Vagina (tissue), 2 donors: ENCODE measurements around the gene CYP3A5. TPM values are rescaled to one million over a fixed set of nuclear protein-coding genes. Genes with fewer than 3 reads are reported as not detected.

ENCODE experiments used
- DNase-seq, 2 donors: peaks; one replicate each; pipeline ENCODE4 v3.0.0-alpha.2; 2017; ENCODE audit errors: extremely low spot score in 2 of 2
- H3K27ac ChIP-seq: fragments of 200-600 bp; sonication (generic); one replicate; pipeline ENCODE4 v1.5.1; 2019
- H3K27me3 ChIP-seq: fragments of 200-600 bp; sonication (generic); one replicate; pipeline ENCODE4 v1.5.1; 2019
- H3K36me3 ChIP-seq, 2 donors: fragments of 200-600 bp; sonication (generic); one replicate each; pipeline ENCODE4 v1.5.1; 2017 to 2019
- H3K4me1 ChIP-seq: fragments of 200-600 bp; sonication (generic); one replicate; pipeline ENCODE4 v1.5.1; 2019
- H3K4me3 ChIP-seq, 2 donors: fragments of 200-600 bp; sonication (generic); 1 replicate in 1 of 2; 2 replicates in 1 of 2; pipeline ENCODE4 v1.5.1; 2016 to 2019
- H3K9me3 ChIP-seq: fragments of 200-600 bp; sonication (generic); one replicate; pipeline ENCODE4 v1.5.1; 2019
- CTCF ChIP-seq, 3 experiments: fragments of 450-650 bp in 2 of 3; fragments of 200-600 bp in 1 of 3; sonication (generic) in 1 of 3; IDR thresholded peaks; one replicate each; pipeline ENCODE4 v1.5.1; 2017 to 2019; ENCODE audit warnings: antibody characterized with exemption in 3 of 3, mild to moderate bottlenecking in 2 of 3, moderate library complexity in 2 of 3
- POLR2A ChIP-seq, 2 donors: fragments of 450-650 bp; IDR thresholded peaks; one replicate each; pipeline ENCODE4 v1.6.1; 2017; ENCODE audit warnings: antibody characterized with exemption in 2 of 2, mild to moderate bottlenecking in 2 of 2, moderate library complexity in 2 of 2
- POLR2AphosphoS5 ChIP-seq, 2 donors: sonication (generic); formaldehyde crosslinking; IDR thresholded peaks; one replicate each; pipeline ENCODE4 v1.9.0; 2017; ENCODE audit warnings: antibody characterized with exemption in 2 of 2, mild to moderate bottlenecking in 2 of 2, low read depth in 1 of 2; ENCODE audit not compliant: insufficient read depth in 1 of 2
- intact Hi-C: fragments of 100-400 bp; cut with DNase I; formaldehyde crosslinking; loops from one replicate; pipeline ENCODE4 v1.15.1; 2023
- total RNA-seq: library from RNA; depleted of rRNA; stranded (reverse); fragments of >200 nt; gene quantifications from one replicate; pipeline ENCODE4 v1.2.3, GENCODE V29; 2016

CYP3A5 gene
- total RNA-seq, 1 donor from 2014 or later: 80.3 TPM

GRCh38 chr7:99685129-99685758, 5.4 kb upstream of the CYP3A5 start:
- intact Hi-C loops: no loop called here
- Histone ChIP-seq H3K27ac (no peak overlapping the region), H3K9me3 (no peaks in the 10 kb centered on the region)

GRCh38 chr7:99679032-99679399, 780 bp downstream of the CYP3A5 start:
- Histone ChIP-seq H3K27ac (peak overlapping the region; percentile 4), H3K9me3 (no peaks in the 10 kb centered on the region), H3K4me3 (peak overlapping the region; percentile 27 to 28), H3K27me3 (no peaks in the 10 kb centered on the region), H3K4me1 (peaks cover 13% of the 10 kb centered on the region), H3K36me3 (no peaks in the 10 kb centered on the region)
- TF ChIP-seq POLR2AphosphoS5 (IDR thresholded peaks at IDR 0.05; ENCODE audit: insufficient read depth in 1 of 2, low read depth in 1 of 2): no peak
- TF ChIP-seq CTCF (IDR thresholded peaks at IDR 0.05): no peak
- no peak for TF ChIP-seq POLR2A (IDR thresholded peaks at IDR 0.05)
- intact Hi-C loops: no loop called here
- no peak for DNase-seq

More at GRCh38 chr7:99685129-99685758, 5.4 kb upstream of the CYP3A5 start:
- no peak for DNase-seq
- Histone ChIP-seq H3K27me3 (no peaks in the 10 kb centered on the region), H3K36me3 (no peaks in the 10 kb centered on the region), H3K4me1 (no peaks in the 10 kb centered on the region), H3K4me3 (no peak overlapping the region)
- TF ChIP-seq POLR2A (IDR thresholded peaks at IDR 0.05) (no peak), POLR2AphosphoS5 (IDR thresholded peaks at IDR 0.05; ENCODE audit: insufficient read depth in 1 of 2, low read depth in 1 of 2) (no peak), CTCF (IDR thresholded peaks at IDR 0.05) (no peak)

DNA sequence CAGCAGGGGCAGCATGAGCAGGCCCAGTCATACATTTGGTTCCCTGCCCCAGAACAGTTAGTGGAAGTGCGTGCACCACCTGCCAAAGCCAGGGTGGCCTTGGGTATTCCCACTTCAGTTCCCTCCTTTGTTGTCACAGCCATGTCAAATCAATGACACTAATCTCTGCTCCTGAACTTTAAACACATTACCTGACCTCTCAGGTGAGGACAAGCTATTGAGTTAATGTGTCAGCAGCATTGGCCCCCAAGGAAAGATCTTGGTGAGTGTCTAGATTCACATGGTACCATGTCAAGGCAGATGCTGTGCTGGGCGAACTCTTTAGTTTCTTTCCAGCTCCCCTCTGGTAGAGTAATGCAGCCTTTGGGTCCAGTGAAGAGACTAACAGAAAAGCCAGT, 2.1 kb downstream of the CYP3A5 start:
- intact Hi-C loops: no loop called here
- DNase-seq: no peak
- TF ChIP-seq CTCF (IDR thresholded peaks at IDR 0.05): no peak
- TF ChIP-seq POLR2AphosphoS5 (IDR thresholded peaks at IDR 0.05; ENCODE audit: insufficient read depth in 1 of 2, low read depth in 1 of 2): no peak
- TF ChIP-seq POLR2A (IDR thresholded peaks at IDR 0.05): no peak
- peaks cover 13% of the 10 kb centered on the region for H3K4me1 ChIP-seq
- no peak overlapping the region for H3K4me3 ChIP-seq
- H3K36me3 ChIP-seq: no peaks in the 10 kb centered on the region
- no peaks in the 10 kb centered on the region for H3K9me3 ChIP-seq
- H3K27ac ChIP-seq: no peak overlapping the region
- no peaks in the 10 kb centered on the region for H3K27me3 ChIP-seq

DNA sequence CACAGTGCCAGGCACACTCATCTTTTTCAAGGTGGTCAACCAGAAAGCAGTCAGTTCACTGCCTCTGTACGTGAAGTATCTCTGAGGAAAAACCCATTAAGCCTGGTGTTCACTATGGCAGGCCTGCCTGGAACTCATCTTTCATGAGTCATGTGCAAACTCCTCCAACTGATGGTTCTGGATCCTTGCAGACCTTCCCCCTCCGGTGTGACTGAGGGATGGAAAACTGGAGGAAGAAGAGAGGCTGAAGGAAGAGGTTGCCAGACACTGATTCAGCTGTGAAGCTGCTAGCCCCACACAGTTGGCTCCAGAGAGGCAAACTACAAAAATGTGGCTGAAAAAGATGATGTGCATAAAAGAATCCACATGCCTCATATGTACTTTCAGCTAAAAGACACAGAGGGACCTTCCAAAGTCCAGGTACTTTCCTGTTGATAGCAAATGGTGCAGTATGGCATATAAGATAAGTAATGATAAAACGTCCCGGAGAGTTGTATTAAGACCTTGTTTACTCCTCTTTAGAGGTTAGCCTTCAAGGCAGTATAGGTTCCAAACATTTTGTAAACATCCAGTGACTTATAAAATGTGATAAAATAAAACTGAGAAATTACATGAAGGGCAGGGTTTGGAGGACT, 2.7 kb downstream of the CYP3A5 start:
- no peak overlapping the region for H3K27ac ChIP-seq

More for the DNA sequence above, 2.7 kb downstream of the CYP3A5 start:
- Histone ChIP-seq H3K4me1 (peaks cover 13% of the 10 kb centered on the region), H3K36me3 (no peaks in the 10 kb centered on the region), H3K27me3 (no peaks in the 10 kb centered on the region), H3K4me3 (no peak overlapping the region), H3K9me3 (no peaks in the 10 kb centered on the region)
- intact Hi-C loops: no loop called here
- no peak for DNase-seq
- TF ChIP-seq CTCF (IDR thresholded peaks at IDR 0.05) (no peak), POLR2A (IDR thresholded peaks at IDR 0.05) (no peak), POLR2AphosphoS5 (IDR thresholded peaks at IDR 0.05; ENCODE audit: insufficient read depth in 1 of 2, low read depth in 1 of 2) (no peak)
